ENCODE data around the gene ABCF3.

DNA sequence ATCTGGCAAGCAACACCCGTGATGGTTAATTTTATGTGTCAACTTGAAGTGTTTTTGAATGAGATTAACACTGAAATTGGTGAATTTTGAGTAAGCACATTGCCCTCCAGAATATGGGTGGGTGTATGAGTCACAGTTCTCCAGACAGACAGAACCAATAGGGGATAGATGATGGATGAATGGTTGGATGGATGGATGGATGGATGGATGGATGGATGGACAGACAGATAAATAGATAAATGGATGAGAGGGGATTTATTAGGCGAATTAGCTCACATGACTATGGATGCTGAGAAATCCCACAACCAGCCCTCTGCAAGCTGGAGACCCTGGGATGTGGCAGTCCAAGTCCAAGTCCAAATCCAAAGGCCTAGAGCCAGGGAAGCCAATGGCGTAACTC, 37.9 kb downstream of the ABCF3 start:
- TF ChIP-seq EZH2 (IDR thresholded peaks at IDR 0.05; ENCODE audit: borderline replicate concordance, low read depth, low read length, severe bottlenecking) (no peak), MAX (IDR thresholded peaks at IDR 0.05; ENCODE audit: insufficient read depth, insufficient read length) (no peak), POLR2A (IDR thresholded peaks at IDR 0.05; ENCODE audit: low read depth, low read length) (no peak), JUN (IDR thresholded peaks at IDR 0.05; ENCODE audit: borderline replicate concordance, insufficient read depth, insufficient read length, low read depth) (no peak), POLR2AphosphoS5 (IDR thresholded peaks at IDR 0.05; ENCODE audit: insufficient read depth, low read depth, low read length) (no peak), MYC (IDR thresholded peaks at IDR 0.05; ENCODE audit: low read depth, low read length) (no peak), FOS (IDR thresholded peaks at IDR 0.05; ENCODE audit: borderline replicate concordance, insufficient read depth, low read length) (no peak), GATA2 (IDR thresholded peaks at IDR 0.05; ENCODE audit: insufficient read depth, insufficient read length, low read depth, low read length) (no peak)
- TF ChIP-seq, protein P1, sequence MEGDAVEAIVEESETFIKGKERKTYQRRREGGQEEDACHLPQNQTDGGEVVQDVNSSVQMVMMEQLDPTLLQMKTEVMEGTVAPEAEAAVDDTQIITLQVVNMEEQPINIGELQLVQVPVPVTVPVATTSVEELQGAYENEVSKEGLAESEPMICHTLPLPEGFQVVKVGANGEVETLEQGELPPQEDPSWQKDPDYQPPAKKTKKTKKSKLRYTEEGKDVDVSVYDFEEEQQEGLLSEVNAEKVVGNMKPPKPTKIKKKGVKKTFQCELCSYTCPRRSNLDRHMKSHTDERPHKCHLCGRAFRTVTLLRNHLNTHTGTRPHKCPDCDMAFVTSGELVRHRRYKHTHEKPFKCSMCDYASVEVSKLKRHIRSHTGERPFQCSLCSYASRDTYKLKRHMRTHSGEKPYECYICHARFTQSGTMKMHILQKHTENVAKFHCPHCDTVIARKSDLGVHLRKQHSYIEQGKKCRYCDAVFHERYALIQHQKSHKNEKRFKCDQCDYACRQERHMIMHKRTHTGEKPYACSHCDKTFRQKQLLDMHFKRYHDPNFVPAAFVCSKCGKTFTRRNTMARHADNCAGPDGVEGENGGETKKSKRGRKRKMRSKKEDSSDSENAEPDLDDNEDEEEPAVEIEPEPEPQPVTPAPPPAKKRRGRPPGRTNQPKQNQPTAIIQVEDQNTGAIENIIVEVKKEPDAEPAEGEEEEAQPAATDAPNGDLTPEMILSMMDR (IDR thresholded peaks at IDR 0.05; ENCODE audit: extremely low read depth in 1 of 2, insufficient read depth in 1 of 2, low read depth in 1 of 2, low read length in 2 of 2) = no peak
